Effector memory CD8-positive, alpha-beta T cell (primary cell): ENCODE measurements around the gene PTGIR.

Experiments used
- ATAC-seq: fragments of 150-1000 bp; cut with Tn5 transposase; replicated peaks from 2 replicates; pipeline ENCODE4 v1.10.0; 2021; ENCODE audit warnings: mild to moderate bottlenecking, moderate library complexity
- DNase-seq, 3 experiments: peaks; one replicate each; pipeline ENCODE4 v3.0.0; 2021
- H3K27ac Mint-ChIP-seq, 2 donors: one replicate each; pipeline ENCODE4 v1.8.0; 2022; ENCODE audit warnings: mild to moderate bottlenecking in 2 of 2, mixed read lengths in 2 of 2, moderate library complexity in 2 of 2
- H3K27me3 Mint-ChIP-seq, 2 donors: one replicate each; pipeline ENCODE4 v1.8.0; 2022; ENCODE audit warnings: mixed read lengths in 2 of 2
- H3K36me3 Mint-ChIP-seq: one replicate; pipeline ENCODE4 v1.8.0; 2022; ENCODE audit warnings: mild to moderate bottlenecking, moderate library complexity, mixed read lengths; ENCODE audit not compliant: insufficient read depth
- H3K4me1 Mint-ChIP-seq, 2 donors: one replicate each; pipeline ENCODE4 v1.8.0; 2022; ENCODE audit warnings: low read depth in 2 of 2, mixed read lengths in 2 of 2
- H3K4me3 Mint-ChIP-seq, 2 donors: one replicate each; pipeline ENCODE4 v1.8.0; 2022; ENCODE audit warnings: mild to moderate bottlenecking in 2 of 2, mixed read lengths in 2 of 2, moderate library complexity in 2 of 2
- H3K9me3 Mint-ChIP-seq, 2 donors: one replicate each; pipeline ENCODE4 v1.8.0; 2022; ENCODE audit warnings: mixed read lengths in 2 of 2

Gene PTGIR

DNA sequence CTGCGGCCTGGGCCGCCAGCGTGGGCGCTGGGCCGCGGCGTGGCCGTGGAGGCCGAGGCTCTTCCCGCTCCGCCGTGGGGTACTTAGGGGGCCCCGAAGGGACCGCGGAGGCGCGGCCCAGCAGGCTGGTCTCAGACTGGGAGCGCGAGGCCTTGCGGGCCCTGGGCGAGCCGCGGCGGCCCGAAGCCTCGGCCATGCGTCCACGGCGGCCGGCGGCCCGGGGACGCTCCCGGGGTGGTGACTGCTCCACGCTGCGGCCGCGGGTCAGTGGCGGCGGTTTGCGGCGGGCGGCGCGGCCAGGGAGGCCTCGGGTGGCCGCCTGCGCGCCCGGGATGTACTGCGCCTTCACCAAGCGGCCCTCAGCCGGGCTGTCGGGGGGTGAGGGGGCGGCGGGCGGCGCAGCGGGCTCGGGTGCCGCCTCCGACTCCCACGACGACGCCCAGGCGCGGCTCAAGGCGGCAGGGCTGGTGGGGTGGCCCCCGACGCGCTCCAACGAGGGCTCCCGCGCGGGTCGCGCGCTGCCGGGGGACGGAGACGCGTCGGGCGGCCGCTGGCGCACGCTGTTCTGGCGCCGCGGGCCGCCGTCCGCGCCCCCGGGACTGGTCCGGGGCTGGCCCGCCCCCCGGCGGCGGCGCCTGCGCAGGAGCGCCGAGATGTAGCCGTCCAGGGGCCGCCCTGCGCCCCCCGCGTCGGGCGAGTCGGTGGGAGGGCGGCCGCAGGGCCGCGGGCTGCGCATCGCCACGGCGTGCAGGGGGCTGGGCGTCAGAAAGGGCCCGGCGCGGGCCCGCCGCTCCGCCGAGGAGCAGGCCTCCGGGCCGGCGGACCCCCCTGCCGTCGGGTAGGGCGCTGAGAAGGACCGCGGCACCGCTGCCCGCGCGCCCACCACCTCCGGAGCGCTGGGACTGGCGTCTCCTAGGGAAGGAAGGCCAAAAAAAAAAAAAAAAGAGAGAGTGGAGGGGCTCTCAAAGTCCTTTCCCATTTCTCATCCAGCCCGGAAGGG is 24.4 kb upstream of the PTGIR start:
- peaks cover 4% of the 10 kb centered on the region for H3K36me3 Mint-ChIP-seq
- H3K27ac Mint-ChIP-seq, result no peak overlapping the region
- H3K27me3 Mint-ChIP-seq, result peaks cover 60 to 90% of the 10 kb centered on the region in 2 donors
- H3K4me3 Mint-ChIP-seq, result no peak overlapping the region
- no peaks in the 10 kb centered on the region for H3K9me3 Mint-ChIP-seq
- ATAC-seq (no peak), DNase-seq (no peak)
- H3K4me1 Mint-ChIP-seq, result peaks cover 2 to 4% of the 10 kb centered on the region in 2 donors

GRCh38 chr19:46648060-46648960 is 23.4 kb upstream of the PTGIR start:
- ATAC-seq, result peak; percentile 26
- Mint-ChIP-seq H3K36me3 (peaks cover 4% of the 10 kb centered on the region), H3K27me3 (peaks cover 51 to 84% of the 10 kb centered on the region in 2 donors), H3K4me1 (peaks cover 2 to 4% of the 10 kb centered on the region in 2 donors), H3K4me3 (peak overlapping the region; percentile 30 to 42), H3K9me3 (no peaks in the 10 kb centered on the region), H3K27ac (no peak overlapping the region)
- no peak for DNase-seq

DNA sequence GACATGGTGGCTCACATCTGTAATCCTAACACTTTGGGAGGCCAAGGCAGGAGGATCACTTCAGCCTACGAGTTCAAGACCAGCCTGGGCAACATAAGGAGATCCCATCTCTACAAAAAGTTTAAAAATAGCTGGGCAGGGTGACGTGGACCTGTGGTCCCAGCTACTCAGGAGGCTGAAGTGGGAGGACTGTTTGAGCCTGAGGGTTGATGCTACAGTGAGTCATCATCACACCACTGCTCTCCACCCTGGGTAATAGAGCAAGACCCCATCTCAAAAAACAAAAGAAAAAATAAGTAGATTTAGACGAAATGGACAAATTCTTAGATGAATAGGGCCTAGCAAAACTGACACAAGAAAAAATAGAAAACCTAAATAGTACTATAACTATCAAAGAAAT is 21.5 kb upstream of the PTGIR start:
- Mint-ChIP-seq H3K27ac (no peak overlapping the region), H3K9me3 (no peaks in the 10 kb centered on the region), H3K4me3 (no peak overlapping the region), H3K36me3 (peaks cover 4% of the 10 kb centered on the region), H3K27me3 (peaks cover 50 to 81% of the 10 kb centered on the region in 2 donors), H3K4me1 (peaks cover 2 to 4% of the 10 kb centered on the region in 2 donors)
- ATAC-seq (no peak), DNase-seq (no peak)

- H3K27me3 Mint-ChIP-seq, result peaks cover 45 to 76% of the 10 kb centered on the region in 2 donors
- DNase-seq, result no peak
- H3K36me3 Mint-ChIP-seq, result no peaks in the 10 kb centered on the region
- no peak for ATAC-seq
- H3K9me3 Mint-ChIP-seq, result no peaks in the 10 kb centered on the region
- H3K27ac Mint-ChIP-seq, result no peak overlapping the region
- H3K4me1 Mint-ChIP-seq, result peaks cover 2 to 4% of the 10 kb centered on the region in 2 donors
- no peak overlapping the region for H3K4me3 Mint-ChIP-seq
Measured at GRCh38 chr19:46644720-46645119, 19.8 kb upstream of the PTGIR start.

DNA sequence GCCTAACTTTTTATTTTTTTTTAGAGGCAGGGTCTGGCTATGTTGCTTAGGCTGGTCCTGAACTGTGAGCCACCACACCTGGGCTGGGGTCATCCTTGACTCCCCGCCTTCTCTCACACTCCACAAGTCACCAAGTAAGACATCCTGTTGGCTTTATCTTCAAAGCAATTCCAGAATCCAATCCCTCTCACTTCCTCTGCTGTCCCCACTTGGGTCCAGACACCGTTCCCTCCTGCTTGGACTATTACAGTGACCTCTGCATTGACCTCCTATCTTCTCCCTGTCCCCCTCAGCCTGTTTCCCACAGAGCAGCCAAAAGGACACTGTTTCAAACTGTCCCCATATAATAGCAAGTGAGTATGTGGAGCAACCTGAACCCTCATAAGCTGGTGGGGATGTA is 15.8 kb upstream of the PTGIR start:
- no peaks in the 10 kb centered on the region for H3K36me3 Mint-ChIP-seq
- H3K9me3 Mint-ChIP-seq, result no peaks in the 10 kb centered on the region
- peaks cover 28 to 45% of the 10 kb centered on the region in 2 donors for H3K27me3 Mint-ChIP-seq
- H3K27ac Mint-ChIP-seq, result no peak overlapping the region
- no peak overlapping the region for H3K4me3 Mint-ChIP-seq
- DNase-seq (no peak), ATAC-seq (no peak)
- H3K4me1 Mint-ChIP-seq, result peaks cover 0 to 2% of the 10 kb centered on the region in 2 donors

DNA sequence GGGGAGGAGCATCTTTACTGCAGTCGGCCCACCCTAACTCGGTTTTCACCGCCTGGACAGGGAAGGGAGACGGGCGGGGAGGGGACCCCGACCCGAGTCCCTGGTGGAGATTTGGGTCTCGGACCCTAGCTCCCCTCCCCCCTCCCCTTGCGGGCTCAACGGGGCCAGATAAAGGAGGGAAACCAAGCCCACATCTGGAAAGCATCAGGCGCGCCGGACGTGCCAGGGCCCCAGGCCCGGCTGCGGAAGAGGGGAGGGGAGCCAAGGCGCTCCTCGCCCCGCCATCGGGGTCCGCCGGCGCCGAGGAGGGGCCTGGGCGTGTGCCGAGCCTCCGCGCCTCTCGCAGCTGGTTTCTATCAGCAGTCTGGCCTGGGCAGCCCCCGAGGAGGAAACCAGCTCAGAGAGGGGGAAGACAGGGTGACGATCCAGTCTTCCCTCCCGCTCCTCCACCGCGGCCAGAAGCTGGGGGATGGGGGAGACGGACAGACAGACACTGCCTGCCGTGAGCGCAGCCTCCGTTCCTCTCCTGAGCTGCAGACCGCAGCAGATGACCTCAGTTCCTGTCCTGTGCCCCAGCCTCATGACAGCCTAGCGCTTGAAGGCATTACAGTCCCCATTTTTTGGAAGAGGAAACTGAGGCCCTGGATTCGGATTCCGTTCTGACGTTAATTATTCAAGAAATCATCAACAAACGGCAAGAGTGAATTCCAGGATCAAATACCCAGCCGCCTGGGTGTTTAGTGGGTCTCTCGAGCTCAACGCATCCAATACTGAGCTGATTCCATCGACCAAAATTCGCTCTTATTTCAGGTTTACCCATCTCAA is 14.7 kb upstream of the PTGIR start:
- no peak overlapping the region for H3K27ac Mint-ChIP-seq
- H3K9me3 Mint-ChIP-seq, result no peaks in the 10 kb centered on the region
- H3K4me1 Mint-ChIP-seq, result peaks cover 4 to 5% of the 10 kb centered on the region in 2 donors
- ATAC-seq (no peak), DNase-seq (no peak)
- peaks cover 30 to 34% of the 10 kb centered on the region in 2 donors for H3K27me3 Mint-ChIP-seq
- peak overlapping the region in 1 of 2 donors; percentile 28 for H3K4me3 Mint-ChIP-seq
- H3K36me3 Mint-ChIP-seq, result no peaks in the 10 kb centered on the region

- Mint-ChIP-seq H3K27me3 (peaks cover 27 to 33% of the 10 kb centered on the region in 2 donors), H3K4me3 (no peak overlapping the region), H3K4me1 (peaks cover 12 to 14% of the 10 kb centered on the region in 2 donors), H3K9me3 (no peaks in the 10 kb centered on the region), H3K27ac (no peak overlapping the region), H3K36me3 (no peaks in the 10 kb centered on the region)
- DNase-seq (no peak), ATAC-seq (no peak)
Measured at GRCh38 chr19:46637224-46637623, 12.3 kb upstream of the PTGIR start.

DNA sequence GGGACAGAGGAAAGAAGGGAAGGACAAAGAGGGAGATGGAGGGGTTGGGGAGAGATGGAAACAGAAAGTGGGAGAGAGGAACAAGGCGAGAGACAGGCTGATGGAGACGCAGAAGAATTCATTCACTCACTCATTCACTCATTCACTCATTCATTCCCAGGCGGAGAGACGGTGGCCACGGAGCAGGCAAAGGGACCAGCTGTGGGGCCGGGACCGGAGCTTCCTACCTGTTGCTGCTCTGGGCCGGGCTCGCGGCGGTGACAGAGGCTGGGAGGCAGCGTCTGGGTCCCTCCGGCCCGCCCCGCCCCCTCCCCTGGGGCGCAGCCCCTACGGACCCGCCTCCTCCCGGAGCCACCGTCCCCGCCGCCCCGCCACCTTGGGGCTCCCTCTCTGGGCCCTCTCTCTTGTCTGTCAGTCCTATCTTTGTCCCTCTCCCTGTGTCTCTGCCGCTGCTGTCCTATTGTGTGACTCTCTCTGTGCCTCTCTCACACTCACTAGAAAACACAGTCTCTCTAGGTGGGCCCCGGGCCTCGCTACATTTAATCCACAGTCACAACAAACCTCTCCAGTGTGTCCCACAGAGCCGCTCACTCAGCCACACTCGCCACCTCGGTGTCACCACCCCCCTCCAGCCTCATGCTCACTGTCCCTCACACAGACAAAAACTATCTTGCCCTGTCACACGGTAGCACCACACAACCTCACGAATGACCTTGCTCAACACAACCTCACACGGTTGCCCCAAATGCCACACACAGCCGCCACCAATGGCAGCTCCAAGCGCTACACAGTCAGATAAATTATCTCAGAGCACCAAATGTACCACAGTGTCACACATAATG is 11.3 kb upstream of the PTGIR start, which contains the start of gene GNG8:
GNG8 (minus strand) TSS at position 283 of the 842 bp plus-strand sequence. CDS start 1,520 bp downstream, outside the sequence.
- Mint-ChIP-seq H3K9me3 (no peaks in the 10 kb centered on the region), H3K27me3 (peaks cover 24 to 36% of the 10 kb centered on the region in 2 donors), H3K4me3 (peak within 1 kb of the TSS; percentile 13 to 68), H3K27ac (no peak within 1 kb of the TSS), H3K36me3 (peaks cover 4% of the 10 kb centered on the region), H3K4me1 (peaks cover 12 to 14% of the 10 kb centered on the region in 2 donors)
- ATAC-seq (no peak), DNase-seq (no peak)

- DNase-seq (no peak), ATAC-seq (no peak)
- no peaks in the 10 kb centered on the region for H3K9me3 Mint-ChIP-seq
- H3K27ac Mint-ChIP-seq, result no peak overlapping the region
- peaks cover 17 to 41% of the 10 kb centered on the region in 2 donors for H3K27me3 Mint-ChIP-seq
- H3K4me1 Mint-ChIP-seq, result peaks cover 12 to 14% of the 10 kb centered on the region in 2 donors
- H3K36me3 Mint-ChIP-seq, result peaks cover 4% of the 10 kb centered on the region
- peak overlapping the region; percentile 61 to 68 for H3K4me3 Mint-ChIP-seq
Measured at GRCh38 chr19:46634656-46635218, 9.8 kb upstream of the PTGIR start.

- H3K27me3 Mint-ChIP-seq, result peaks cover 17 to 44% of the 10 kb centered on the region in 2 donors
- peak; percentile 82 to 88 (median 83) for DNase-seq
- ATAC-seq, result peak; percentile 66
- peak overlapping the region; percentile 18 to 80 for H3K27ac Mint-ChIP-seq
- H3K36me3 Mint-ChIP-seq, result peaks cover 4% of the 10 kb centered on the region
- H3K4me1 Mint-ChIP-seq, result peaks cover 12 to 14% of the 10 kb centered on the region in 2 donors
- no peaks in the 10 kb centered on the region for H3K9me3 Mint-ChIP-seq
- H3K4me3 Mint-ChIP-seq, result peak overlapping the region; percentile 61 to 68
Measured at GRCh38 chr19:46634045-46634655, 9.3 kb upstream of the PTGIR start.

- Mint-ChIP-seq H3K4me1 (peaks cover 12 to 14% of the 10 kb centered on the region in 2 donors), H3K9me3 (no peaks in the 10 kb centered on the region), H3K27ac (peak overlapping the region; percentile 18 to 80), H3K27me3 (peaks cover 18 to 54% of the 10 kb centered on the region in 2 donors), H3K36me3 (peaks cover 4% of the 10 kb centered on the region), H3K4me3 (peak overlapping the region; percentile 61 to 66)
- ATAC-seq, result no peak
- no peak for DNase-seq
Measured at GRCh38 chr19:46633130-46633529, 8.2 kb upstream of the PTGIR start.
